SJCRH30 (cell line): ENCODE results near the gene NSF. TPM values are rescaled to one million over a fixed set of nuclear protein-coding genes. Genes with fewer than 3 reads are reported as not detected.
"Not testable (repeated sequence)": the region's sequence is repeated elsewhere in the genome, so short reads cannot be mapped to it uniquely, and the experiment has no call there.

ENCODE experiments used
- DNase-seq, 2 experiments: peaks; one replicate each; pipeline ENCODE4 v3.0.0-alpha.2; 2015 to 2020
- H3K27ac ChIP-seq: fragments of 250-450 bp; sonication (Bioruptor Pico); 2 replicates; pipeline ENCODE4 v1.5.1; 2020; ENCODE audit warnings: mild to moderate bottlenecking, moderate library complexity
- H3K27me3 ChIP-seq: fragments of 250-450 bp; sonication (Bioruptor Pico); 2 replicates; pipeline ENCODE4 v1.5.1; 2020; ENCODE audit warnings: mild to moderate bottlenecking, moderate library complexity
- H3K36me3 ChIP-seq: fragments of 250-450 bp; sonication (Bioruptor Pico); 2 replicates; pipeline ENCODE4 v1.5.1; 2020; ENCODE audit warnings: mild to moderate bottlenecking, moderate library complexity
- H3K4me1 ChIP-seq: fragments of 250-450 bp; sonication (Bioruptor Pico); 2 replicates; pipeline ENCODE4 v1.5.1; 2020; ENCODE audit warnings: mild to moderate bottlenecking, moderate library complexity
- H3K4me3 ChIP-seq: fragments of 250-450 bp; sonication (Bioruptor Pico); 2 replicates; pipeline ENCODE4 v1.5.1; 2020; ENCODE audit warnings: mild to moderate bottlenecking, moderate library complexity
- H3K9me3 ChIP-seq: fragments of 250-450 bp; sonication (Bioruptor Pico); replicated peaks from 2 replicates; pipeline ENCODE4 v1.5.1; 2020; ENCODE audit warnings: mild to moderate bottlenecking, moderate library complexity
- total RNA-seq: library from RNA; depleted of rRNA; stranded (reverse); fragments of >200 nt; shearing (Covaris generic); gene quantifications from 2 replicates; pipeline ENCODE4 v1.2.3, GENCODE V29; 2014

Gene NSF
- total RNA-seq, 1 experiment from 2014 or later: 63.3 TPM

GRCh38 chr17:46659702-46660101 is 69.2 kb downstream of the NSF start:
- H3K4me3 ChIP-seq, H3K4me1 ChIP-seq, H3K27ac ChIP-seq, H3K27me3 ChIP-seq, DNase-seq, H3K9me3 ChIP-seq, H3K36me3 ChIP-seq: not testable (repeated sequence)

GRCh38 chr17:46663123-46663522 is 72.7 kb downstream of the NSF start:
- H3K27ac ChIP-seq, DNase-seq, H3K36me3 ChIP-seq: not testable (repeated sequence)

GRCh38 chr17:46663552-46663951 is 73.1 kb downstream of the NSF start:
- H3K4me3 ChIP-seq, DNase-seq, H3K4me1 ChIP-seq, H3K27ac ChIP-seq, H3K36me3 ChIP-seq, H3K27me3 ChIP-seq, H3K9me3 ChIP-seq: not testable (repeated sequence)

More at GRCh38 chr17:46663123-46663522, 72.7 kb downstream of the NSF start:
- H3K4me3 ChIP-seq, H3K4me1 ChIP-seq, H3K27me3 ChIP-seq, H3K9me3 ChIP-seq: not testable (repeated sequence)

GRCh38 chr17:46665969-46666368 is 75.5 kb downstream of the NSF start:
- H3K9me3 ChIP-seq, H3K4me3 ChIP-seq, H3K27me3 ChIP-seq, H3K36me3 ChIP-seq, DNase-seq, H3K27ac ChIP-seq, H3K4me1 ChIP-seq: not testable (repeated sequence)

GRCh38 chr17:46670789-46671188 is 80.3 kb downstream of the NSF start:
- not testable (repeated sequence) for H3K27ac ChIP-seq, H3K27me3 ChIP-seq, H3K4me3 ChIP-seq, DNase-seq, H3K36me3 ChIP-seq, H3K9me3 ChIP-seq, H3K4me1 ChIP-seq

- H3K27me3 ChIP-seq, H3K4me3 ChIP-seq, H3K4me1 ChIP-seq, H3K27ac ChIP-seq, H3K36me3 ChIP-seq, H3K9me3 ChIP-seq, DNase-seq: not testable (repeated sequence)
Measured at GRCh38 chr17:46672777-46673176, 82.3 kb downstream of the NSF start.

DNA sequence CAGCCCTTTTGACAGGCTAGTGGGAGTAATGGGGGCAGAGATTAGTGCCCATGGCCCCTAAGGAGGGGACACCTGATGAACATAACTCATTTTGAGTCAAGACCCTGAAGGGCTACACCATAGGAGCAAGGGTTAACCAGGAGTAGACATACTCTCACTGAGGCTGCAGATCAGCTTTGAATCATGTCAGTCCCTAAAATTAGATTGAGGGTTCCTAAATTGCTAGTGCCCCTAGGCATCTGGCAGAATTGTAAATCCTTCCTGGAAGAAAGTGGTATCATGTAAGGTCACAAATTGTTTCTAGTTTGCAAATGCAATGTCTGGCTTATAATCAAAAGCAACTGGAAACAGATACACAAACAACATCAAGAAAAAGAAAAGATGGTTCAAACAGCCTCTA is 87.3 kb downstream of the NSF start:
- H3K27me3 ChIP-seq, H3K9me3 ChIP-seq, H3K27ac ChIP-seq, DNase-seq, H3K4me3 ChIP-seq, H3K4me1 ChIP-seq, H3K36me3 ChIP-seq: not testable (repeated sequence)

DNA sequence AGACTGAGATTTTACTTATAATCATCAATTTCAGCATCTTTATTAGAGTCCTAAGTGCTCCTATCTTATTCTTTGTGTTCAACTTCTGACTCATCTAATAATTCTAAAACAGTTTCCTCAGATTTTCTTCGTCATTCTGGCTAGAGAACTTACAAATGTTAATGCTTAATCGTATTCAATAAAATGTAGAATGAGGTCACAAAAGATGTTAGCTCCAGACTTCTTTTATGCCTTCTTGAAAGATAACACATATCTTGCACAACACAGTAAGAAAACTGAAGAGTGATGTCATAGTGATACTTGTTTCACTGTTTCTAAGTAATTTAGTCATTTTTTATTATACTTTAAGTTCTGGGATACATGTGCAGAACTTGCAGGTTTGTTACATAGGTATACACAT is 93.2 kb downstream of the NSF start:
- not testable (repeated sequence) for H3K4me1 ChIP-seq, H3K36me3 ChIP-seq, H3K27ac ChIP-seq, H3K4me3 ChIP-seq, H3K27me3 ChIP-seq, DNase-seq, H3K9me3 ChIP-seq

GRCh38 chr17:46685284-46685683 is 94.8 kb downstream of the NSF start:
- H3K27me3 ChIP-seq, H3K27ac ChIP-seq, H3K9me3 ChIP-seq, H3K4me1 ChIP-seq, H3K36me3 ChIP-seq, DNase-seq, H3K4me3 ChIP-seq: not testable (repeated sequence)

DNA sequence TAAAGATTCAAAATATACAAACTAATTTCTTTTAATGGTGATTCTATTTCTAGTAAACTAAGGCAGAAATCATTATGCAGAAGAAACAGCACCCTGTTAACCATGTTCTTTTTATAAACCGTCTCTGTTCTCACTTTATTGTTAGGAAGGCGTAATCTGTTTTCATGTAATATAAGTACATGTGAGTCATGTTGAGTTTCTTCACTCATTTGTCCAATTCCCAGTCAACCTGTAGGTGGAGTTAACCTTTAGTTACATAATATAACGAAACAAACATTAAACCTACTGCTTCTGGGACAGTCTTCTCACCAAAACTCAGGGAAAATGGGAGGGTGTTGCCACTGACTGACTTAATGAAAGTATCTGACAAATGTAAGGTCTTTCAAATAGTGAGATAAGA is 101.7 kb downstream of the NSF start:
- H3K27me3 ChIP-seq, H3K4me3 ChIP-seq, H3K4me1 ChIP-seq, H3K36me3 ChIP-seq, H3K9me3 ChIP-seq, DNase-seq, H3K27ac ChIP-seq: not testable (repeated sequence)

- not testable (repeated sequence) for H3K4me1 ChIP-seq, H3K27me3 ChIP-seq, H3K4me3 ChIP-seq
Measured at GRCh38 chr17:46693283-46693682, 102.8 kb downstream of the NSF start.

DNA sequence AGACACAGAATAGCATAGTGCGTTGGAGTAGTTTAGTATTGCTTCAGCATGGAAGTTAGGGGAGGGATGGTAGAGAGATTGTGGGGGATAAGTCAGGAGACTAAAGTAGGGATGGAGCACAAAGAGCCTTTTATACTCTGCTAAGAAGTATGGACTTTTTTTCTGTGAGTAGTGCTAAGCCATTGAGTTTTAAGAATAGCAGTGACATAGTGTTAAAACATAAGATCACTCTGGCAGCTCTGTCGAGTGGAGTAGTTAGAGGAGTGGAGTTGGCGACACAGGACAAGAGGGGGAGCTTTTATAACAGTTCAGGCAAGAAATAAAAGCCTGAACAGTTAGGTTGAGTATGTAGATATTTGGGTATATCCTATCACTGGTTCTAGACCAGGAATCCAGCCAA is 106.1 kb downstream of the NSF start:
- not testable (repeated sequence) for H3K36me3 ChIP-seq, H3K9me3 ChIP-seq, H3K27ac ChIP-seq, DNase-seq, H3K4me3 ChIP-seq, H3K27me3 ChIP-seq, H3K4me1 ChIP-seq

More at GRCh38 chr17:46693283-46693682, 102.8 kb downstream of the NSF start:
- H3K27ac ChIP-seq, DNase-seq, H3K36me3 ChIP-seq, H3K9me3 ChIP-seq: not testable (repeated sequence)

GRCh38 chr17:46699014-46699413 is 108.5 kb downstream of the NSF start:
- H3K36me3 ChIP-seq, DNase-seq, H3K4me3 ChIP-seq, H3K4me1 ChIP-seq, H3K27ac ChIP-seq, H3K27me3 ChIP-seq, H3K9me3 ChIP-seq: not testable (repeated sequence)

DNA sequence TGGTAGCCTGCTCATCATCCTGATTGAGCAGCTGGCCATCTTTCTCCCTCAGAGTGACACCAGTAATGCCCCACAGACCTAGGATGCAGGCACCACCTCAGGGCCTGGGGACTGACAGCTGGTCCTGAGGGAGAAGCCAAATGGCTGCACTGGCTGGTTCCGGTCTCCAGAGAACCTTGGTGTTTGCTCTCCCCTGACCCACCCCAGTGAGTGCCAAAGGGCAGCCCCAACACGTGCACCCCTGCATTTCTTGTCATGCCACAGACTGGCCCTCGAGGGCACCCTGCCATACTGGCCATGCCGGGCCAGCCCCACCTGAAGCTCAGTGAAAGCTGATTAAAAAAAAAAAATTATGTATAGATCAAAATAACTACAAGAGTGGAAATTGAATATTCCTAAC is 127.5 kb downstream of the NSF start:
- H3K4me1 ChIP-seq: peaks cover 12% of the 10 kb centered on the region
- H3K27me3 ChIP-seq: no peaks in the 10 kb centered on the region
- H3K36me3 ChIP-seq: peaks cover 9% of the 10 kb centered on the region
- no peak overlapping the region for H3K27ac ChIP-seq
- no peaks in the 10 kb centered on the region for H3K9me3 ChIP-seq
- no peak for DNase-seq
- no peak overlapping the region for H3K4me3 ChIP-seq

- Histone ChIP-seq H3K9me3 (no peaks in the 10 kb centered on the region), H3K36me3 (peaks cover 9% of the 10 kb centered on the region), H3K27ac (no peak overlapping the region; the same call in 1 of the 2 replicates), H3K4me1 (peaks cover 12% of the 10 kb centered on the region), H3K27me3 (no peaks in the 10 kb centered on the region), H3K4me3 (no peak overlapping the region)
- no peak for DNase-seq
Measured at GRCh38 chr17:46719891-46720290, 129.4 kb downstream of the NSF start.

DNA sequence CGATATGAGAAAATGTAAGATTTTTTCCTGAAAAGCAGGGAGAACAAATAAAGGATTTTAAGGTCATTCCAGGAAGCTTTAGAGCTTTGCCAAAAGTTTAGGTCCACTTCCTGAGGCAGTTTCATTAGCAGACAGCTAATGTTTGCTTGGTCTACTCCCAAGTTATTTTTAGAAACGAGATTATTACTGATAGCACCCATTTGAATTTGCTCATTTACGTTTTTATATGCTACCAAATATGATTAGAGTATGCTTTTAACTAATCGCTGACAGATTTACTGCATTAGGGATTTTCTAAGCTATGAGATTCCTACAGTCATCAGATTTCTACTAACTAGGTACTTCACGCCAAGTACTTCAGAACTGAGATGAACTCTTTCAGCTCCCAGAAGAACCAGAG is 129.9 kb downstream of the NSF start:
- H3K27ac ChIP-seq: no peak overlapping the region; the same call in 1 of the 2 replicates
- H3K4me1 ChIP-seq: peaks cover 12% of the 10 kb centered on the region
- no peaks in the 10 kb centered on the region for H3K9me3 ChIP-seq
- no peaks in the 10 kb centered on the region for H3K27me3 ChIP-seq
- no peak for DNase-seq
- H3K4me3 ChIP-seq: no peak overlapping the region
- peaks cover 9% of the 10 kb centered on the region for H3K36me3 ChIP-seq
